WTC11 (cell line): ENCODE data around the gene MTOR. TPM values are rescaled to one million over a fixed set of nuclear protein-coding genes. Genes with fewer than 3 reads are reported as not detected.

Experiments
- ATAC-seq: fragments of 200-7000 bp; cut with Tn5 transposase; 2 replicates; pipeline ENCODE4 v1.10.0; 2021; ENCODE audit warnings: mild to moderate bottlenecking, moderate library complexity
- CTCF ChIA-PET: fragments of 300-600 bp; sonication (Branson Sonifier 250); formaldehyde crosslinking; loops from one replicate; lab custom pipeline; 2021; ENCODE audit warnings: antibody characterized with exemption; lab: Charles Lee
- POLR2A ChIA-PET: fragments of 350-600 bp; sonication (Branson Sonifier 250); formaldehyde crosslinking; loops from one replicate; lab custom pipeline; 2021; ENCODE audit warnings: antibody characterized with exemption; lab: Charles Lee
- DNase-seq: peaks from one replicate; pipeline ENCODE4 v3.0.0; 2021; ENCODE audit warnings: low spot score
- H3K27ac Mint-ChIP-seq: 2 replicates; pipeline ENCODE4 v1.8.0; 2021; ENCODE audit warnings: mixed read lengths
- H3K27me3 Mint-ChIP-seq: 2 replicates; pipeline ENCODE4 v1.8.0; 2021; ENCODE audit warnings: low read depth, mild to moderate bottlenecking, moderate library complexity, mixed read lengths
- H3K36me3 Mint-ChIP-seq: 2 replicates; pipeline ENCODE4 v1.8.0; 2021; ENCODE audit warnings: mixed read lengths
- H3K4me1 Mint-ChIP-seq: 2 replicates; pipeline ENCODE4 v1.8.0; 2022; ENCODE audit warnings: mixed read lengths
- H3K4me3 Mint-ChIP-seq: 2 replicates; pipeline ENCODE4 v1.8.0; 2021; ENCODE audit warnings: mild to moderate bottlenecking, moderate library complexity, mixed read lengths
- H3K9me3 Mint-ChIP-seq: 2 replicates; pipeline ENCODE4 v1.8.0; 2021; ENCODE audit warnings: mixed read lengths
- ARID4B ChIP-seq: sonication (generic); formaldehyde crosslinking; IDR thresholded peaks from 2 replicates; pipeline ENCODE4 v1.8.0; 2023; ENCODE audit warnings: missing genetic modification reagents, mild to moderate bottlenecking, borderline replicate concordance
- ATF1 ChIP-seq: sonication (generic); formaldehyde crosslinking; IDR thresholded peaks from 2 replicates; pipeline ENCODE4 v1.8.1; 2023; ENCODE audit warnings: mild to moderate bottlenecking, moderate library complexity, missing genetic modification reagents
- CDX4 ChIP-seq: fragments of 250-450 bp; sonication (Bioruptor Pico); IDR thresholded peaks from 2 replicates; pipeline ENCODE4 v1.9.0; 2021; ENCODE audit warnings: moderate library complexity, mild to moderate bottlenecking, inconsistent platforms, borderline replicate concordance
- CREM ChIP-seq: sonication (generic); formaldehyde crosslinking; IDR thresholded peaks from 2 replicates; pipeline ENCODE4 v1.8.1; 2022; ENCODE audit warnings: mild to moderate bottlenecking, missing genetic modification reagents, moderate library complexity
- ELF4 ChIP-seq: sonication (generic); formaldehyde crosslinking; IDR thresholded peaks from 2 replicates; pipeline ENCODE4 v1.8.1; 2022; ENCODE audit warnings: low read depth, mild to moderate bottlenecking, moderate library complexity, missing genetic modification reagents
- EMX1 ChIP-seq: fragments of 250-450 bp; sonication (Bioruptor Pico); IDR thresholded peaks from 2 replicates; pipeline ENCODE4 v1.8.0; 2021; ENCODE audit warnings: mild to moderate bottlenecking
- ETV6 ChIP-seq: sonication (generic); formaldehyde crosslinking; IDR thresholded peaks from 2 replicates; pipeline ENCODE4 v1.8.1; 2022; ENCODE audit warnings: mild to moderate bottlenecking, missing genetic modification reagents
- FOXP1 ChIP-seq: sonication (generic); formaldehyde crosslinking; IDR thresholded peaks from 2 replicates; pipeline ENCODE4 v1.8.0; 2022; ENCODE audit warnings: missing genetic modification reagents, mild to moderate bottlenecking, moderate library complexity, borderline replicate concordance
- GABPB1 ChIP-seq: sonication (generic); formaldehyde crosslinking; IDR thresholded peaks from 2 replicates; pipeline ENCODE4 v1.8.1; 2023; ENCODE audit warnings: mild to moderate bottlenecking, missing genetic modification reagents
- GRHL2 ChIP-seq: fragments of 250-450 bp; sonication (Bioruptor Pico); IDR thresholded peaks from 2 replicates; pipeline ENCODE4 v1.8.0; 2022; ENCODE audit warnings: mild to moderate bottlenecking, moderate library complexity; ENCODE audit not compliant: insufficient replicate concordance, severe bottlenecking
- GTF2I ChIP-seq: fragments of 250-450 bp; sonication (Bioruptor Pico); conservative IDR thresholded peaks from 2 replicates; pipeline ENCODE4 v1.4.0; 2021; ENCODE audit warnings: mild to moderate bottlenecking
- JUN ChIP-seq: sonication (generic); formaldehyde crosslinking; IDR thresholded peaks from 2 replicates; pipeline ENCODE4 v1.8.0; 2023; ENCODE audit warnings: mild to moderate bottlenecking, missing genetic modification reagents
- MYBL2 ChIP-seq: sonication (generic); formaldehyde crosslinking; IDR thresholded peaks from 2 replicates; pipeline ENCODE4 v1.8.1; 2023; ENCODE audit warnings: mild to moderate bottlenecking, moderate library complexity, missing genetic modification reagents
- NFE2L1 ChIP-seq: sonication (generic); formaldehyde crosslinking; IDR thresholded peaks from 2 replicates; pipeline ENCODE4 v1.8.1; 2023; ENCODE audit warnings: missing genetic modification reagents
- OVOL2 ChIP-seq: fragments of 250-450 bp; sonication (Bioruptor Pico); IDR thresholded peaks from 2 replicates; pipeline ENCODE4 v1.9.0; 2021; ENCODE audit warnings: mild to moderate bottlenecking, borderline replicate concordance
- RELA ChIP-seq: sonication (generic); formaldehyde crosslinking; IDR thresholded peaks from 2 replicates; pipeline ENCODE4 v1.8.1; 2022; ENCODE audit warnings: missing genetic modification reagents, mild to moderate bottlenecking, borderline replicate concordance
- TEAD1 ChIP-seq: sonication (generic); formaldehyde crosslinking; IDR thresholded peaks from 2 replicates; pipeline ENCODE4 v1.8.0; 2022; ENCODE audit warnings: mild to moderate bottlenecking, missing genetic modification reagents
- TEAD4 ChIP-seq: sonication (generic); formaldehyde crosslinking; IDR thresholded peaks from 2 replicates; pipeline ENCODE4 v1.8.0; 2022; ENCODE audit warnings: mild to moderate bottlenecking, missing genetic modification reagents
- USF1 ChIP-seq: sonication (generic); formaldehyde crosslinking; IDR thresholded peaks from 2 replicates; pipeline ENCODE4 v1.8.0; 2022; ENCODE audit warnings: mild to moderate bottlenecking, missing genetic modification reagents
- ZBTB21 ChIP-seq: sonication (generic); formaldehyde crosslinking; IDR thresholded peaks from 2 replicates; pipeline ENCODE4 v1.8.1; 2023; ENCODE audit warnings: mild to moderate bottlenecking, missing genetic modification reagents, borderline replicate concordance
- ZNF121 ChIP-seq: sonication (generic); formaldehyde crosslinking; IDR thresholded peaks from 2 replicates; pipeline ENCODE4 v1.8.0; 2023; ENCODE audit warnings: missing genetic modification reagents
- ZNF423 ChIP-seq: fragments of 250-450 bp; sonication (Bioruptor Pico); IDR thresholded peaks from 2 replicates; pipeline ENCODE4 v2.1.2; 2022; ENCODE audit warnings: mild to moderate bottlenecking, moderate library complexity
- ZNF671 ChIP-seq: fragments of 250-450 bp; sonication (Bioruptor Pico); IDR thresholded peaks from 2 replicates; pipeline ENCODE4 v1.8.0; 2021; ENCODE audit warnings: mild to moderate bottlenecking
- total RNA-seq: library from RNA; stranded (reverse); gene quantifications from 3 replicates; pipeline ENCODE4 v1.2.3, GENCODE V29; 2021
- TF ChIP-seq, protein P1 (sequence below): sonication (generic); formaldehyde crosslinking; IDR thresholded peaks from 2 replicates; pipeline ENCODE4 v1.8.1; 2023; ENCODE audit warnings: mild to moderate bottlenecking, missing genetic modification reagents, moderate library complexity
- TF ChIP-seq, protein P2 (sequence below): sonication (generic); formaldehyde crosslinking; IDR thresholded peaks from 2 replicates; pipeline ENCODE4 v1.8.0; 2022; ENCODE audit warnings: missing genetic modification reagents
- TF ChIP-seq, protein P3 (sequence below): sonication (generic); formaldehyde crosslinking; IDR thresholded peaks from 2 replicates; pipeline ENCODE4 v1.8.0; 2022; ENCODE audit warnings: mild to moderate bottlenecking, missing genetic modification reagents

MTOR gene
- total RNA-seq, 1 experiment from 2014 or later, result 65.0 TPM

DNA sequence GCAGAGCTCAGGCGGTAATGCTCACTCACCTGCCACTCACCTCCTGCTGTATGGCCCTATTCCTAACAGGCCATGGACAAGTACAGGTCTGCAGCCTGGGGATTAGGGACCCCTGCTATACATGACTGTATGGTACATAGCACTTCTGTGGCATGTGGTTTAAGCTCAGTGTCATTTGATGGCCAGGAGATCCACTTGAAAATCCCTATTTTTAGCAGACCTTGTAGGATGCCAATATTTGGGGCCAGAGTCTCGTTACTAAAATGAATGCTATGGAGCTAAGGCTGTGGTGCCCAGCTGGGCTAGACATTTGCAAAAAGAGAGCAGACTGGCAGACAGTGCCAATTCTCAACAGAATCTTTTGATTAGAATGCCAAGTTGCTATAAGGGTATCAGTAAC, 74.9 kb downstream of the MTOR start:
- CTCF ChIA-PET, result interaction anchor here (0.8 to 1.0 kb wide), 2 partner anchors 75 to 150 kb away, joined by 3 read pairs; no protein-coding TSS in a partner anchor
- Mint-ChIP-seq H3K36me3 (peaks cover 12% of the 10 kb centered on the region), H3K4me1 (no peaks in the 10 kb centered on the region), H3K9me3 (no peaks in the 10 kb centered on the region), H3K4me3 (no peak overlapping the region), H3K27me3 (no peaks in the 10 kb centered on the region), H3K27ac (no peak overlapping the region)
- no peak for ATAC-seq
- TF ChIP-seq GABPB1 (CRISPR knock-in tag) (no peak), MYBL2 (no peak), CREM (CRISPR knock-in tag) (no peak), RELA (CRISPR knock-in tag) (no peak), GRHL2 (CRISPR knock-in tag) (no peak), ZNF671 (CRISPR knock-in tag) (no peak), NFE2L1 (no peak), CDX4 (CRISPR knock-in tag) (no peak), GTF2I (CRISPR knock-in tag) (no peak), ARID4B (CRISPR knock-in tag) (no peak), ZNF121 (CRISPR knock-in tag) (no peak), ELF4 (no peak), ZBTB21 (no peak), TEAD4 (CRISPR knock-in tag) (no peak), ATF1 (CRISPR knock-in tag) (no peak), OVOL2 (CRISPR knock-in tag) (no peak)
- TF ChIP-seq, protein P1, sequence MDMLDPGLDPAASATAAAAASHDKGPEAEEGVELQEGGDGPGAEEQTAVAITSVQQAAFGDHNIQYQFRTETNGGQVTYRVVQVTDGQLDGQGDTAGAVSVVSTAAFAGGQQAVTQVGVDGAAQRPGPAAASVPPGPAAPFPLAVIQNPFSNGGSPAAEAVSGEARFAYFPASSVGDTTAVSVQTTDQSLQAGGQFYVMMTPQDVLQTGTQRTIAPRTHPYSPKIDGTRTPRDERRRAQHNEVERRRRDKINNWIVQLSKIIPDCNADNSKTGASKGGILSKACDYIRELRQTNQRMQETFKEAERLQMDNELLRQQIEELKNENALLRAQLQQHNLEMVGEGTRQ (CRISPR knock-in tag), result no peak
- TF ChIP-seq, protein P2, sequence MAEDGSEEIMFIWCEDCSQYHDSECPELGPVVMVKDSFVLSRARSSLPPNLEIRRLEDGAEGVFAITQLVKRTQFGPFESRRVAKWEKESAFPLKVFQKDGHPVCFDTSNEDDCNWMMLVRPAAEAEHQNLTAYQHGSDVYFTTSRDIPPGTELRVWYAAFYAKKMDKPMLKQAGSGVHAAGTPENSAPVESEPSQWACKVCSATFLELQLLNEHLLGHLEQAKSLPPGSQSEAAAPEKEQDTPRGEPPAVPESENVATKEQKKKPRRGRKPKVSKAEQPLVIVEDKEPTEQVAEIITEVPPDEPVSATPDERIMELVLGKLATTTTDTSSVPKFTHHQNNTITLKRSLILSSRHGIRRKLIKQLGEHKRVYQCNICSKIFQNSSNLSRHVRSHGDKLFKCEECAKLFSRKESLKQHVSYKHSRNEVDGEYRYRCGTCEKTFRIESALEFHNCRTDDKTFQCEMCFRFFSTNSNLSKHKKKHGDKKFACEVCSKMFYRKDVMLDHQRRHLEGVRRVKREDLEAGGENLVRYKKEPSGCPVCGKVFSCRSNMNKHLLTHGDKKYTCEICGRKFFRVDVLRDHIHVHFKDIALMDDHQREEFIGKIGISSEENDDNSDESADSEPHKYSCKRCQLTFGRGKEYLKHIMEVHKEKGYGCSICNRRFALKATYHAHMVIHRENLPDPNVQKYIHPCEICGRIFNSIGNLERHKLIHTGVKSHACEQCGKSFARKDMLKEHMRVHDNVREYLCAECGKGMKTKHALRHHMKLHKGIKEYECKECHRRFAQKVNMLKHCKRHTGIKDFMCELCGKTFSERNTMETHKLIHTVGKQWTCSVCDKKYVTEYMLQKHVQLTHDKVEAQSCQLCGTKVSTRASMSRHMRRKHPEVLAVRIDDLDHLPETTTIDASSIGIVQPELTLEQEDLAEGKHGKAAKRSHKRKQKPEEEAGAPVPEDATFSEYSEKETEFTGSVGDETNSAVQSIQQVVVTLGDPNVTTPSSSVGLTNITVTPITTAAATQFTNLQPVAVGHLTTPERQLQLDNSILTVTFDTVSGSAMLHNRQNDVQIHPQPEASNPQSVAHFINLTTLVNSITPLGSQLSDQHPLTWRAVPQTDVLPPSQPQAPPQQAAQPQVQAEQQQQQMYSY, result no peak
- no peak for DNase-seq
- POLR2A ChIA-PET, result interaction anchor here (0.6 kb wide), 1 partner anchor 68 kb away, joined by 7 read pairs; no protein-coding TSS in a partner anchor

- no peaks in the 10 kb centered on the region for H3K27me3 Mint-ChIP-seq
- H3K9me3 Mint-ChIP-seq, result no peaks in the 10 kb centered on the region
- DNase-seq (no peak), ATAC-seq (no peak)
- ChIA-PET CTCF (interaction anchor here (1.0 kb wide), 1 partner anchor 149 kb away, joined by 3 read pairs; no protein-coding TSS in a partner anchor), POLR2A (no interaction called here)
- no peak overlapping the region for H3K4me3 Mint-ChIP-seq
- H3K36me3 Mint-ChIP-seq, result peaks cover 12% of the 10 kb centered on the region
- H3K4me1 Mint-ChIP-seq, result no peaks in the 10 kb centered on the region
- no peak overlapping the region for H3K27ac Mint-ChIP-seq
- TF ChIP-seq TEAD1 (CRISPR knock-in tag), result no peak
- TF ChIP-seq GTF2I (CRISPR knock-in tag), result no peak
- TF ChIP-seq ZNF423 (CRISPR knock-in tag), result no peak
- no peak for TF ChIP-seq ETV6 (CRISPR knock-in tag)
- no peak for TF ChIP-seq FOXP1 (CRISPR knock-in tag)
- TF ChIP-seq, protein P3, sequence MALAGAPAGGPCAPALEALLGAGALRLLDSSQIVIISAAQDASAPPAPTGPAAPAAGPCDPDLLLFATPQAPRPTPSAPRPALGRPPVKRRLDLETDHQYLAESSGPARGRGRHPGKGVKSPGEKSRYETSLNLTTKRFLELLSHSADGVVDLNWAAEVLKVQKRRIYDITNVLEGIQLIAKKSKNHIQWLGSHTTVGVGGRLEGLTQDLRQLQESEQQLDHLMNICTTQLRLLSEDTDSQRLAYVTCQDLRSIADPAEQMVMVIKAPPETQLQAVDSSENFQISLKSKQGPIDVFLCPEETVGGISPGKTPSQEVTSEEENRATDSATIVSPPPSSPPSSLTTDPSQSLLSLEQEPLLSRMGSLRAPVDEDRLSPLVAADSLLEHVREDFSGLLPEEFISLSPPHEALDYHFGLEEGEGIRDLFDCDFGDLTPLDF (CRISPR knock-in tag), result no peak
- TF ChIP-seq, protein P1 (CRISPR knock-in tag), result no peak
- TF ChIP-seq EMX1 (CRISPR knock-in tag), result no peak
- TF ChIP-seq USF1, result no peak
- TF ChIP-seq JUN (CRISPR knock-in tag), result no peak
Measured at GRCh38 chr1:11187000-11187399, 75.4 kb downstream of the MTOR start.
